OCI-LY7 (cell line): ENCODE measurements around the gene DGCR2. TPM values are rescaled to one million over a fixed set of nuclear protein-coding genes. Genes with fewer than 3 reads are reported as not detected.
"Not testable (repeated sequence)": the region's sequence is repeated elsewhere in the genome, so short reads cannot be mapped to it uniquely, and the experiment has no call there.

Experiments used
- BruUV-seq: library from RNA; stranded (reverse); fragments of 400-500 nt; replicated peaks from 2 replicates; lab custom pipeline; 2021; lab: Mats Ljungman, UMichigan
- CTCF ChIA-PET: fragments of 300-600 bp; sonication (Branson Sonifier 250); formaldehyde crosslinking; loops from one replicate; lab custom pipeline; 2022; ENCODE audit warnings: antibody characterized with exemption; ENCODE audit not compliant: unreplicated experiment; lab: Charles Lee
- POLR2A ChIA-PET: fragments of 300-600 bp; sonication (Branson Sonifier 250); formaldehyde crosslinking; loops from one replicate; lab custom pipeline; 2022; ENCODE audit warnings: antibody characterized with exemption; lab: Charles Lee
- DNase-seq: peaks from one replicate; pipeline ENCODE4 v3.0.0-alpha.2; 2015; ENCODE audit warnings: low spot score
- H2AFZ ChIP-seq: fragments of 200-600 bp; sonication (generic), shearing (Covaris generic); 2 replicates; pipeline ENCODE4 v1.6.1; 2014; ENCODE audit warnings: mild to moderate bottlenecking, antibody characterized with exemption, low read length, moderate library complexity
- H3K27ac ChIP-seq: fragments of 200-600 bp; sonication (generic); 2 replicates; pipeline ENCODE4 v1.5.1; 2014; ENCODE audit warnings: mixed run types, low read depth, mild to moderate bottlenecking, moderate library complexity, low read length, inconsistent platforms; ENCODE audit not compliant: poor library complexity, severe bottlenecking
- H3K36me3 ChIP-seq: fragments of 200-600 bp; sonication (generic); 2 replicates; pipeline ENCODE4 v1.6.1; 2014; ENCODE audit warnings: mild to moderate bottlenecking, antibody characterized with exemption, low read length, moderate library complexity, mixed read lengths; ENCODE audit not compliant: insufficient read depth
- H3K4me1 ChIP-seq: fragments of 200-600 bp; sonication (generic); 2 replicates; pipeline ENCODE4 v1.5.1; 2014; ENCODE audit warnings: mild to moderate bottlenecking, low read length; ENCODE audit not compliant: insufficient read depth, poor library complexity, severe bottlenecking
- H3K4me2 ChIP-seq: fragments of 200-600 bp; sonication (generic); 2 replicates; pipeline ENCODE4 v1.6.1; 2014; ENCODE audit warnings: mild to moderate bottlenecking, low read length
- H3K4me3 ChIP-seq: fragments of 200-600 bp; sonication (generic); 2 replicates; pipeline ENCODE4 v1.5.1; 2014; ENCODE audit warnings: mild to moderate bottlenecking, low read depth, low read length; ENCODE audit not compliant: poor library complexity, severe bottlenecking
- H3K79me2 ChIP-seq: fragments of 200-600 bp; sonication (generic); 2 replicates; pipeline ENCODE4 v1.6.1; 2016; ENCODE audit warnings: low read depth, mild to moderate bottlenecking, low read length, moderate library complexity, mixed read lengths; ENCODE audit not compliant: insufficient read depth
- H3K9me2 ChIP-seq: fragments of 200-600 bp; sonication (generic); 2 replicates; pipeline ENCODE4 v1.6.1; 2016; ENCODE audit warnings: mild to moderate bottlenecking, low read length, mixed read lengths; ENCODE audit not compliant: insufficient read depth
- H3K9me3 ChIP-seq: fragments of 200-600 bp; sonication (generic); 2 replicates; pipeline ENCODE4 v1.6.1; 2014; ENCODE audit warnings: mild to moderate bottlenecking, mixed run types, low read length, mixed read lengths
- H4K20me1 ChIP-seq: fragments of 200-600 bp; sonication (generic); 2 replicates; pipeline ENCODE4 v1.6.1; 2014; ENCODE audit warnings: mild to moderate bottlenecking, antibody characterized with exemption, low read length, moderate library complexity, mixed read lengths; ENCODE audit not compliant: insufficient read depth
- CTCF ChIP-seq: fragments of 200-600 bp; sonication (generic); conservative IDR thresholded peaks from 2 replicates; pipeline ENCODE4 v1.5.1; 2014; ENCODE audit warnings: mild to moderate bottlenecking, antibody characterized with exemption, low read length, moderate library complexity, mixed read lengths
- EZH2phosphoT487 ChIP-seq: fragments of 200-600 bp; sonication (generic); IDR thresholded peaks from 2 replicates; pipeline ENCODE4 v1.6.1; 2018; ENCODE audit warnings: low read depth, borderline replicate concordance, mild to moderate bottlenecking, mixed run types, antibody characterized with exemption, low read length, moderate library complexity, mixed read lengths
- intact Hi-C: fragments of 100-400 bp; cut with micrococcal nuclease; formaldehyde crosslinking; loops from one replicate; pipeline ENCODE4 v1.10.0; 2022; ENCODE audit not compliant: unreplicated experiment
- total RNA-seq, 2 experiments: library from RNA; depleted of rRNA in 1 of 2; stranded (reverse); fragments of >200 nt in 1 of 2; shearing (Covaris generic) in 1 of 2; gene quantifications; 2 replicates each; pipeline ENCODE4 v1.2.3, GENCODE V29; 2014 to 2022

DGCR2 gene
- total RNA-seq, 2 experiments from 2014 or later, result 27.6 to 29.7 TPM

GRCh38 chr22:19080853-19081252, 41.4 kb downstream of the DGCR2 start:
- no peak overlapping the region for H3K4me3 ChIP-seq
- TF ChIP-seq EZH2phosphoT487, result no peak
- TF ChIP-seq CTCF, result no peak
- H3K79me2 ChIP-seq, result no peaks in the 10 kb centered on the region
- H4K20me1 ChIP-seq, result peaks cover 5% of the 10 kb centered on the region; the same call in 1 of the 2 replicates
- H3K9me2 ChIP-seq, result no peaks in the 10 kb centered on the region
- DNase-seq, result no peak
- ChIA-PET CTCF (no interaction called here), POLR2A (no interaction called here)
- H3K27ac ChIP-seq, result no peak overlapping the region
- no peaks in the 10 kb centered on the region for H3K9me3 ChIP-seq
- H3K4me2 ChIP-seq, result no peak overlapping the region
- H3K36me3 ChIP-seq, result peaks cover 28% of the 10 kb centered on the region; the same call in 1 of the 2 replicates
- intact Hi-C loops, result no loop called here
- BruUV-seq, result no TSS peak
- H3K4me1 ChIP-seq, result peaks cover 10% of the 10 kb centered on the region
- no peak overlapping the region for H2AFZ ChIP-seq

- H3K9me3 ChIP-seq, result no peaks in the 10 kb centered on the region
- H3K4me1 ChIP-seq, result no peaks in the 10 kb centered on the region
- ChIA-PET POLR2A (no interaction called here), CTCF (no interaction called here)
- no peak overlapping the region for H3K4me2 ChIP-seq
- H2AFZ ChIP-seq, result no peak overlapping the region
- no peaks in the 10 kb centered on the region for H3K79me2 ChIP-seq
- no peaks in the 10 kb centered on the region for H3K9me2 ChIP-seq
- intact Hi-C loops, result no loop called here
- no peak overlapping the region for H3K27ac ChIP-seq
- H3K36me3 ChIP-seq, result peaks cover 28% of the 10 kb centered on the region; the same call in 1 of the 2 replicates
- DNase-seq, result no peak
- no peak overlapping the region for H3K4me3 ChIP-seq
- no TSS peak for BruUV-seq
- no peaks in the 10 kb centered on the region for H4K20me1 ChIP-seq
- TF ChIP-seq EZH2phosphoT487, result no peak
- TF ChIP-seq CTCF, result no peak
These were observed 42.5 kb downstream of the DGCR2 start for GRCh38 chr22:19079691-19080090.

- Histone ChIP-seq H3K27ac (no peak overlapping the region), H3K4me1 (no peaks in the 10 kb centered on the region), H2AFZ (no peak overlapping the region), H3K4me3 (no peak overlapping the region), H3K79me2 (no peaks in the 10 kb centered on the region), H3K36me3 (peaks cover 24% of the 10 kb centered on the region), H3K9me2 (no peaks in the 10 kb centered on the region), H3K4me2 (no peak overlapping the region), H4K20me1 (no peaks in the 10 kb centered on the region), H3K9me3 (no peaks in the 10 kb centered on the region)
- POLR2A ChIA-PET, result no interaction called here
- BruUV-seq, result no TSS peak
- CTCF ChIA-PET, result no interaction called here
- DNase-seq, result no peak
- intact Hi-C loops, result no loop called here
- TF ChIP-seq EZH2phosphoT487 (no peak), CTCF (no peak)
These were observed 46.8 kb downstream of the DGCR2 start for GRCh38 chr22:19075404-19075803.

GRCh38 chr22:19072853-19073252, 49.4 kb downstream of the DGCR2 start:
- CTCF ChIA-PET, intact Hi-C loops, H3K4me3 ChIP-seq, H2AFZ ChIP-seq, H3K9me3 ChIP-seq, H3K27ac ChIP-seq, H3K79me2 ChIP-seq, DNase-seq, H3K9me2 ChIP-seq, H4K20me1 ChIP-seq, BruUV-seq, POLR2A ChIA-PET, H3K4me2 ChIP-seq, H3K4me1 ChIP-seq: not testable (repeated sequence)
- peaks cover 35% of the 10 kb centered on the region for H3K36me3 ChIP-seq
